NCI-H82 treated with DMSO at 0.1 percent for 48 hours (cell line): ENCODE results near the gene TSKS.

Experiments used
- DNase-seq: peaks from one replicate; lab custom pipeline; 2025; ENCODE audit not compliant: unreplicated experiment; lab: John Stamatoyannopoulos, UW

Gene TSKS

DNA sequence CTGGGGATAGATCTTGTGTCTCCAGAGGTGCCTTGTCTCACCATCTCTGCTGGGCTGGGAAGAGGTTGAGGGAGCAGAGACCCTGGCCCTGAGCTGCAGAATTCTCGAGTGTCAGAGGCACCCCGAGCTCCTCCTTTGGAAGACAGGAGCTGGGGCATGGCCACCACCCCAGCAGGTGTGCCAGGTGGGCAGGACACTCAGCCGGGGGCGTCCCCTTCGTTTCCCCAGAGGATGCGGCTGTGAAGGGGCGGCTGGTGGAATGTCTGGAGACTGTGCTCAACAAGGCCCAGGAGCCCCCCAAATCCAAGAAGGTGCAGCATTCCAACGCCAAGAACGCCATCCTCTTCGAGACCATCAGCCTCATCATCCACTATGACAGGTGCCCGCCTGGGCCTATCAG is 35.5 kb upstream of the TSKS start:
- DNase-seq, result no peak

DNA sequence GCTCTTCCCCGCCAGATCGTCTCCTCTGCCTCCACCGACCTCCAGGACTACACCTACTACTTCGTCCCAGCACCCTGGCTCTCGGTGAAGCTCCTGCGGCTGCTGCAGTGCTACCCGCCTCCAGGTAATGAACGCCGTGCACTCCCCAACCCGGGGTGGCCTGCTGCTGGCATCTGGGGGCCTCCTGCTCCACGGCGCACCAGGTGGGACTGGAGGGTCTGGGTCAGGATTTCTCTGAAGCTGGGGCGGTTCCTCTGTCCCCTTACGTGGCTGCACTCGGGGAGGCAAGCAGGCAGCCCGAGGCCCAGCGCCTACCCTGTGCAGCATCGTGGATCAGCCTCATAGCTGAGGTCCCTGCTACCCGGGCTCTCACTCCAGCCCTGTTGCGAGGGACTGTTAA is 32.5 kb upstream of the TSKS start:
- DNase-seq, result no peak

DNA sequence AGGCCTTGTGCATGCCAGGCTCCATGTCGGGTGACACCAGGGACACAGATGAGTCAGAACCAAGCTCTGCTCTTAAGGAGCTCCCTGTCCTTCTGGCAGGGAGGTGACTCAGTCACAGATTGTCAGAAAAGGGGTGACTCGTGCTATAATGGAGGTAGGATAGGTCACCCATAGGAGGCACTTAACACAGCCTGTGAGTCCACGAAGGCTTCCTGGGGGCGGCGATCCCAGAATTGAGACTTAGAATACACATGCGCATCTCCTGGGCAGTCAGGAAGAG is 30.4 kb upstream of the TSKS start:
- DNase-seq, result no peak

DNA sequence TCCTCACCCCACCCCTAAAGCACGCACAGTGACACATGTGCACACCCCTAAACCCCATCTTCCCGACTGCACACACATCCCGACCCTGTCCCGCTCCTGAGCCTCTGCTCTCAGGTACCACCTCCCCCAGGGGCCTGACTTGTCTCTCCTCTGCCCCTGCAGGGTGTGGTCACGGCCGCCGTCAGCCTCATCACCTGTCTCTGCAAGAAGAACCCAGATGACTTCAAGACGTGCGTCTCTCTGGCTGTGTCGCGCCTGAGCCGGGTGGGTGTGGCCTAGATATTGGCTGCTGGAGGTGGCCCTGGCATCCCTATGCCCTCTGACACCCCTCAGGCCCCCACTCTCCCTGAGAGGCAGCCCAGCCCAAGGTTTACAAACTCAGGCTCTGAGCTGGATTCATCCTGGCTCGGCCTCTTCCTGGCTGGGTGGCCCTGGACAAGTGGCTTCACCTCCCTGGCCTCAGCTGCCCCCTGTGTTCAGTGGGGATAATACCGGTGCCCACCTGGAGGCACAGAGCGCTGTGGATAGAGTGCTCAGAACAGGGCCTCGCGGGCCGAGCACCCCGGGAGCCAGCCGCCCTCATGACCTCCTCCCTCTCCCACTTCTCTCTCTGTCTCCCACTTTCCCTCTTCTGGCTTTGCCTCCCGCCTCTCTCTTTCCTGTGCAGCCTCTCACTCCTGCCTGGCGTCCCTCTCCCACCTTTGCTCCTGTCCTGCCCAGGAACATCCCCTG is 29.9 kb upstream of the TSKS start:
- no peak for DNase-seq

DNA sequence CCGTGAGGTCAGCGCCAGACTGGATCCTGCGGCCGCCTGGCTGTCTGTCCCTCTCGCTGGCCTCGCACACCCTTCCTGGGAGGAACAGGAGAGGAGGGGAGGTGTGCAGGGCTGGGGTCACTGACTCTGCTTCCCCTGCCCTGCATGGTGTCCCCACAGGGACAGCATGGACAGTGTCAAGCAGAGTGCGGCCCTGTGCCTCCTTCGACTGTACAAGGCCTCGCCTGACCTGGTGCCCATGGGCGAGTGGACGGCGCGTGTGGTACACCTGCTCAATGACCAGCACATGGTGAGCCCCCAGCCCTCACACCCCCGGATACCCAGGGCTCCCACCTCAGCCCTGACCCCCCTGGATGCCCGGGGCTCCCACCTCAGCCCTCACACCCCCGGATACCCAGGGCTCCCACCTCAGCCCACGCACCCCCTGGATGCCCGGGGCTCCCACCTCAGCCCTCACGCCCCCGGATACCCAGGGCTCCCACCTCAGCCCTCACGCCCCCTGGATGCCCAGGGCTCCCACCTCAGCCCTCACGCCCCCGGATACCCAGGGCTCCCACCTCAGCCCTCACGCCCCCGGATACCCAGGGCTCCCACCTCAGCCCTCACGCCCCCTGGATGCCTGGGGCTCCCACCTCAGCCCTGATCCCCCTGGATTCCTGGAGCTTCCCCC is 28.8 kb upstream of the TSKS start:
- DNase-seq, result no peak

DNA sequence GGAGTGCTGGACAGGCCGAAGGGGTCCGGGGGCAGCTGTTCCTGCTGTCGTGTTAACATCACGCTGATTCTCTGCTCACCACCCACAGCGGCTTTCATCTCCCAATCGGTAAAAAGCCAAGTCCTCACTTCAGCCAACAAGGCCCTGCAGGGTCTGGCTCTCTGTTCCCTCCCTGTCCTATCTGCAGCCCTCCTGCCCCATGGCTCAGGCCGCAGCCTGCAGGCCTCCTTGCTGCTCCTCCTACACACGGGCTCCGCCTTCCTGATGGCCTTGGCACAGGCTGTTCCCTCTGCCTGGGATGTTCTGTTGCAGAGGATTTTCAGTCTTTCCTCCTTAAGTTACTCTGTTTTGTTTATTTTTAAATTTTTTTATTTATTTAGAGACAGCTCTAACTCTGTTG is 27.8 kb upstream of the TSKS start:
- no peak for DNase-seq

DNA sequence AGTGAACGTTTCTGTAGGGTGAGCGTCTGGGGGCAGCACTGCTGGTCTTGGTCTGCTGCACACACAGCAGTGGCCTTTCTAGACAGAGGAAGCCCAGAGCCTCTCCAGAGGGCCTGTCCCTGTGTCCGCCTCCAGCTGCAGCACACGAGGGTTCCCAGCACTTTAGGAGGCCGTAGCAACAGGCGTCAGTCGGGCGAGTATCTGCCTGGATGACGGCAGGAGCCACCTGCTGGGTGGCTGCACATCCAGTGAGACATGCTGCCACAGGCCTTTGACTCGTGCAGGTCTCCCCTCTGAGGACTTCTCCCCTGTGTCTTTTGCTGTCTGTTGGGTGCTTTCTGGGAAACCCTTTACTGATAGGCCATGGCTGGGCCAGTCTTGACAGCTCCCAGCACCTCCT is 25.8 kb upstream of the TSKS start:
- DNase-seq, result no peak

DNA sequence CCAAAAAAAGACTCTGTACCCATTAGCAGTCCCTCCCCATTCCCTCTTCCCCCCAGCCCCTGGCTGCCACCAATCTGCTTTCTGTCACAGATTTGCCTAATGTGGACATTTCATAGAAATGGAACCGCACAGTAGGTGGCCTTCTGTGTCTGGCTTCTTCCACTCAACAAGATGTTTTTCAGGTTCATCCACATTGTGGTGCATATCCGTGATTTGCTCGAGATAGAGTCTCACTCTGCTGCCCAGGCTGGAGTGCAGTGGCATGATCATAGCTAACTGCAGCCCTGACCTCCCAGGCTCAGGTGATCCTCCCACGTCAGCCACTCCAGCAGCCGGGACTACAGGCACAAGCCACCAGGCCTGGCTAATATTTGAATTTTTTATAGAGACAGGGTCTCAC is 24.6 kb upstream of the TSKS start:
- no peak for DNase-seq

DNA sequence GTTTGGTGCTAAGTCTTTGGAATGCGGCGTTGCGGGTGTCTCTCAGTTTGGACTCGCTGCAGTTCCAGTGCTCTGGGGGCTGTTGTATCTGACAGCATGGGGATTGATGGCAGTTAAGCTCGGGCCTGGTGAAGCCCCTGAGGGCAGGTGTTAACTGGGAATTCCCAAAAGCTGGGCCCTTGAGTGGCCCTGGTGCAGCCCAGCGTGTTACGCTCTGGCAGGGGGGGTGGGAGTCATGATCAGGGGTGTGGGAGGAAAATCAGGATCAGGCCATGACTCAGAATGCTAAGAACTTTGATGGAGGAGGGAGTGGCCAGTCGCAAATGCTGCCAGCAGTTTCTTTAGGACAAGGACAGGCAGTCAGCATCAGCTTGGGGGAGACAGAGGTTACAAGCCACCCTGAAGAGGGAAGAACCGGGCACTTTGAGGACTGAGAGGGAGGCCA is 23.3 kb upstream of the TSKS start:
- no peak for DNase-seq

DNA sequence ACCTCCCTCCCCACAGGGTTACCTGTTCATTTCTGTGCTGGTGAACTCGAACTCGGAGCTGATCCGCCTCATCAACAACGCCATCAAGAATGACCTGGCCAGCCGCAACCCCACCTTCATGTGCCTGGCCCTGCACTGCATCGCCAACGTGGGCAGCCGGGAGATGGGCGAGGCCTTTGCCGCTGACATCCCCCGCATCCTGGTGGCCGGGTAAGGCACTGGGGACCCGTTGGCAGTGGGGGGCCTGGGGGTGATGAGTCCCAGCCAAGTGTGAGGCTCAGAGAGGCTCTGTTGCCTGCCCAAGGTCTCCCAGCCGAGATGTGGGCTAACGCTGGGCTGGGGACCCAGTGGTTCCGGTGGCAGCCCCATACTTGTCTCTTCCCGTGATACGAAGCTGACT is 19.4 kb upstream of the TSKS start:
- no peak for DNase-seq

DNA sequence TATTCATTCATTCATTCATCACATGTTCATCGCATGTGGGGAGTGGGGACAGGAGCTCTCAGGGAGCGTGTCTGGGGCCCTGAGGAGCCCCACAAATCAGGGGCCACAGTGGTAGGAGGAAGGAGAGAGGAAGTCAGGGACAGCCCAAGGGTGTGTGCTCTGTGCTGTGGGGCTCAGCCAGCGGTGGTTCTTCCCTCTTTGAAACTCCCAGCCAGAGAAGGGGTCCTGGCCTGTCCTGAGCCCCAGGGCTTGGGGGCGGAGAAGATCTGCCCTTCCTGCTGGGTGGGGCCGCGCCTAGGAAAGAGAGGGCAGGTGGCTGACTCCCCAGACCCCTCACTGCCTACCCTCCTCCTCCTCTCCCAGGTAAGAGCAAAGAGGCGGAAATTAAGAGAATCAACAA is 18.3 kb upstream of the TSKS start:
- no peak for DNase-seq

DNA sequence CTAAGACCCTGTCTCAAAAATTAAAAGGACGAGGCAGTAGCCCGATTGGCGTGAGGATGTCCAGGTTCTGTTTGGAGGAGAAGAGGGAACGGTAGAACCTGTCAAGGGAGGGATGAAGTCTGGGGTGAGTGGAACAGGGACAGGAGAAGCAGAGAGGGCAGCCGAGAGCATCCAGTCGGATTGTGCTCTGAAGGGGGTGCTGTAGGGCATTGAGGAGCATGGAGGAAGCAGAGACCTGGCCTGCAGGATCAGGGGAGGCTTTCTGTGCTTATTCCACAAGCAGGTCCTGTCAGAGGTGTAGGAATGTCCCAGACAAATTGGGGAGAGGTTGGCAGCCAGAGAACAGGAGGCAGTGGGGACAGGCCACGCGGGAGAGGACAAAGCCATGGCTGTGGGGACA is 17.8 kb upstream of the TSKS start:
- DNase-seq, result no peak

DNA sequence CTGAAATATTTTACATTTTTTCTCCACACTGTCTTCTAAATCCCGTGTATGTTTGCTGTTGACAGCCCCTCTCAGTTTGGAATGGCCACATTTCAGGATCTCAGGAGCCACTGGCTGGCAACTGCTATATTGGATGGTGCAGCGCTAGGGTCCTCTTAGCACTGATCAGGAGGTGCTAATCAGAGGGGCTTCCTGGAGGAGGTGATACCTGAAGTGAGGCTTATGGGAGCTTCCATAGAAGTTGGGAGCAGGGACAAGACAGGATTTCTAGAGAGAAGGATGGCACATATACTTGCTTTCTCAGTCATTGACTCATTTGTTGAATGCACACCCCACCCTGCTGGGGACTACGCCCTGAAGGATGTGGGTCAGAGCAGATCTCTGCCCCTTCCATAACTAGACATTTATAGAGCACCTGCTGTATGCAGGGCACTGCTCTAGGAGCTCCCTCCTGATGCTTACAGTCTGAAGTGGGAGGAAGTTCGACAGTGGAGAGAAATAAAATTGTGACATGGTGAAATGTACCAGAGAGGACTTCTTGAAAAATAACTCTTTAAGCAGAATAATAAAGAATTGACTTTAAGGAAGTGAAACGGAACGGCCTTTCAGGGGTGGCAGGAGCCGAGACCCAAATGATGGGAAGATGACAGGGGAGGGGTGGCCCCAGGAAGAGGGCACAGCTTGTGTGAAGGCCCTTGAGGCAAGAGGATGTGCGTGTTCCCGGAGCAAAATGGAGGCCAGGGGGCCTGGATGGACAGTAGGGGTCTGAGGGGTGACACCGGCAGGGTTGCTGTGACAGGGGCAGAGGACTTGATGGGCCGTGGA is 16.8 kb upstream of the TSKS start:
- DNase-seq, result no peak

DNA sequence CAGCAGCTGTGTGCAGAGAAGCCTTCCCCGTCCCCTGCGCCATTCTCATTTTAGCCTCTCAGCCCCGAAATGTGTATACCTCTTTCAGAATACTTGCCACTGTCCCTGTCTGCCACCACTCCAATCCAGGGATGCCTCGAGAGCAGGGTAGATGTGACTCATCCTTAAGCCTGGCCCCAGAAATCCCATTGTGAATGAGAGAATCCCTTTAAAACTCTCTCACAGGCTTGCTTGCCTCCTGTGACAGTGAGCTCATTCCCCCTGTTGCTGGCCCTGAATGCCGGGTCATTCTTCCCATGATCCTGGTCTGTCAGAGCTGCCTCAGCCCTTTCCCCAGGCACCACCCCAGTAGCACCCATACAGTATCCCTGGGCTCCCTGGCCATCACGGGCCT is 13.3 kb upstream of the TSKS start:
- no peak for DNase-seq

DNA sequence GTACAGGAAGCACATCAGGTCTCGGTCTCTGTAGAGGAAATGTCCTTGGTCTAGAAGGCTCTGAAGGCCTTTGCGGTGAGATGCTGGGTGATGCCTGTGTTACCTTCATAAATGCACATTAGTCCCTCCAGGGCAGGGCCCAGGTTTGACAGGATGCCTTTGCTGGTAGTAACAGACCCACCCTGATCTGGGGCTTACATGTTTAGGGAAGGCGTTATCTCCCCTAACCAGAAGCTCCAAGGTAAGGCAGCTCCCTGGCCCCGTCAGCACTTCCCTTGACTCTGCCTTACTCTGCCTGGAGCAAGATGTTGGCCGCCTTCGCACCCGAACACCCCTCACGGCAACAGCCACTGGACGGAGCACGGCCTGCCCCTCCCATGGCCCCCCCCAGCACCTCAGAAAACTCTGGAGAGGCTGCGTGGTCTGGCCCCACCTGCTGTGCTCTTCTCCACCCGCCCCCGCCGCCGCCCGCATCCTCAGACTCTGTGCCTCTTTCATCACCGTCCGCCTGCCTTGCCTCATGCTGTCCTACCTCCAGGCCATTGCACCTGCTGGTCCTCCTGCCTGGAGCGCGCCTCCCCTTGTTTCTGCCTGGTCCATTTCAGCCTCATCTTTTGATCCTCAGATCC is 12.8 kb upstream of the TSKS start:
- no peak for DNase-seq

DNA sequence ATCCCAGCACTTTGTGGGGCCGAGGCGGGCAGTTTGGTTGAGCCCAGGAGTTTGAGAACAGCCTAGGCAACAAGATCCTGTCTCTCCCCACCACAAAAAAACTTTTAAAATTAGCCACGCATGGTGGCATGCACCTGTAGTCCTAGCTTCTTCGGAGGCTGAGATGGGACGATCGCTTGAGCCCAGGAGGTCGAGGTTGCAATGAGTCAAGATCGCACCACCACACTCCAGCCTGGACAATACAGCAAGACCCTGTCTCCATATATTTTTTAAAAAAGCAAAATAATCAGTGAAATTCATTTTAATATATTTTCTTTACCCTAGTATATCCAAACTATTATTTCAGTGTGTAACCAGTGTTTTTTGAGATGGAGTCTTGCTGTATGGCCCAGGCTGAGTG is 11.9 kb upstream of the TSKS start:
- DNase-seq, result no peak

DNA sequence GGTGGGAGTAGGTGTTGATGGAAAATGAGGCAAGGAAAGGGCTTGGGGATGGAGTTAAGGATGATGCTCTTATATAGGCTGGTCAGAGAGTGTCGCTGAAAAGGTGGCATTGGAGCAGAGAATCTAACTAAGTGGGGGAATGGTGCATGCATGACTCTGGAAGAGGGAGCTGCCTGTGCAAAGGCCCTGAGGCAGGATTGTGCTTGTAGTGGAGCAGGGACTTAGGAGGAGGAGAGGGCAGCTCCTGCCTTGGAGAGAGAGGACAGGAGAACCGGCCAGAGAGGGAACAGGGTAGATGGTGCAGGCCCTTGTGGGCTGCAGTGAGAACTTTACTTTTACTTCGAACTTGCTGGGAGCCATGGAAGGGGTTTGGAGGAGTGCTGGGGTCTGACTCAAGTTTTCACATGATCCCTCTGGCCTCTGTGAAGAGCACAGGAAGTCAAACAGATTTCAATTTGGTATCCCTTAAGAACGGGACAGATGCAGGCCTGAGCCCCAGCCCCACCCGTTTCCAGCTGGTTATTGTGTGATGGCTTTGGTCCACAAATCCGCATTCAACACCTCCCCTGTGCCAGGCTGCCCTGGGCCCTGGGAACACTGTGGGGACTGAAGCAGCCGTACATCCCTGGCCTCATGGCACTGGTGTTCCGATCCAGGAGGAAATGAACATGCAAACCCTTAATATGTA is 10.7 kb upstream of the TSKS start:
- no peak for DNase-seq

DNA sequence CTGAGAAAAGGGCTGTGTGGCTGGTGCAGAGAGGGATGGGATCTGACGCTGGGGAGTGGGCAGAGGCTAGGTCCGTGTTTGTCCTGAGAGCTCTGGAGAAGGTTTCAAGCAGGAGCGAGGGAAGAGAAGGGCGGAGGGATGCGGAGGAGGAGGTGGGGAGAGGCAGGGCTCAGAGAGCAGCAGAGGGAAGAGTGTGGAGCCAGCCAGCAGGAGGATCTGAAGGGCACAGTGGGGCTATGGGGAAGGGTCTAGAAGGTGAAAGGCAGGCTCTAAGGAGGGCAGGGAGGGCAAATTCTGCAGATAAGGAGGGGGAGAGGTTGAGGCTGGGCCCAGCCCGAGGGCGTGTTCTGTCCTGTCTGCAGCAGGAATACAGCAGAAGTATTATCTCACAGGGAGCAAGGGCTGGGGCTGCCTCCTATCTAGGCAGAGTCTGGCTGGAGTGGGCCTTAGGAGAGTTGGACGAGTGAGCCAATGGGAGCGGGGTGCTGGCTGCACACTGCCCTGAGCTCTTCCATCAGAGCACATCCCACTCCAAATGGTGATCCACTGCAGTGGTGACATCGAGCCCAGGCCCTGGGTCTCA is 9.8 kb upstream of the TSKS start:
- no peak for DNase-seq

DNA sequence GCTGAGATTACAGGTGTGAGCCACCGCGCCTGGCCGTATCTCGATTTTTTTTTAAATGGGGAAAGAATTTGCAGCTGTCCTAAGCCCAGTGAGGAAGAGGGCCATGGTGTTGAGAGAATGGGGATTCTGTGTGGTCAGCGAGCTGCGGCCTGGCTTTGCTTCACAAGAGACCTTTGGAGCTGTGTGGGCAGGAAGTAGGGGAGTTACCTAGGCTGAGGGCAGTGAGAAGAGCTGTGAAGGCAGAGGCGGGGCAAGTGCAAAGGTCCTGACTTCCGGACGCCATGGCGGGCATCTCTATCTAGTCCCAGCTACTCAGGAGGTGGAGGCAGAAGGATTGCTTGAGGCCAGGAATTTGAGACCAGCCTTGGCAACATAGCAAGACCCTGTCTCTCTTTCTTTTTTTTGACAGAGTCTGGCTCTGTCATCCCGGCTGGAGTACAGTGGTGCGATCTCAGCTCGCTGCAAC is 8.6 kb upstream of the TSKS start:
- DNase-seq, result no peak

DNA sequence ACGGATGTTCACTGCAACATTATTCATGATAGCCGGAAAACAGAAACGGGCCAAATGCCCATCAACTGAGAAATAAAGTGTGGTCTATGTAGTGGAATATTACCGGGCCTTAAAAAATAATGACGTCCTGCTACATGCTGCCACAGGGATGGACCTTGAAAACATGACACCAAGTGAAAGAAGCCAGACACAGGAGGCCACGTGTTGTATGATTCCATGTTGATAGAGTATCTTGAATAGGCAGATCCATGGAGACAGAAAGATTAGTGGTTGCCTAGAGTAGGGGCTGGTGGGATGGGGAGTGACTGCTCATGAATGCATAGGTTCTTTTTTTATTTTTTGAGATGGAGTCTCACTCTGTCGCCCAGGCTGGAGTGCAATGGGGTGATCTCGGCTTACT is 7.4 kb upstream of the TSKS start:
- DNase-seq, result no peak
